GM19240 (cell line): ENCODE data around the gene SKAP2.

Experiments
- DNase-seq: peaks from one replicate; pipeline ENCODE4 v3.0.0; 2011; ENCODE audit warnings: low spot score; ENCODE audit not compliant: insufficient read length

Gene SKAP2

GRCh38 chr7:26639111-26639510, 225.3 kb downstream of the SKAP2 start:
- DNase-seq: no peak

- DNase-seq: no peak
These were observed 226.2 kb downstream of the SKAP2 start for GRCh38 chr7:26638140-26638539.

- no peak for DNase-seq
These were observed 226.8 kb downstream of the SKAP2 start for GRCh38 chr7:26637610-26638009.

GRCh38 chr7:26636808-26637207, 227.6 kb downstream of the SKAP2 start:
- no peak for DNase-seq

GRCh38 chr7:26633557-26633956, 230.8 kb downstream of the SKAP2 start:
- DNase-seq: no peak

- DNase-seq: no peak
These were observed 232.8 kb downstream of the SKAP2 start for GRCh38 chr7:26631601-26632000.

- DNase-seq: no peak
These were observed 233.3 kb downstream of the SKAP2 start for GRCh38 chr7:26630941-26631580.

- DNase-seq: no peak
These were observed 234.0 kb downstream of the SKAP2 start for GRCh38 chr7:26630361-26630760.

- DNase-seq: no peak
These were observed 234.7 kb downstream of the SKAP2 start for GRCh38 chr7:26629696-26630095.

- DNase-seq: no peak
These were observed 236.5 kb downstream of the SKAP2 start for GRCh38 chr7:26627891-26628341.

GRCh38 chr7:26627221-26627620, 237.2 kb downstream of the SKAP2 start:
- no peak for DNase-seq

GRCh38 chr7:26626687-26627086, 237.7 kb downstream of the SKAP2 start:
- DNase-seq: no peak

GRCh38 chr7:26626156-26626555, 238.2 kb downstream of the SKAP2 start:
- DNase-seq: no peak

- DNase-seq: no peak
These were observed 239.1 kb downstream of the SKAP2 start for GRCh38 chr7:26625286-26625685.

- DNase-seq: no peak
These were observed 239.6 kb downstream of the SKAP2 start for GRCh38 chr7:26624839-26625238.

- DNase-seq: no peak
These were observed 240.0 kb downstream of the SKAP2 start for GRCh38 chr7:26624431-26624830.

GRCh38 chr7:26620352-26620751, 244.0 kb downstream of the SKAP2 start:
- DNase-seq: no peak

- no peak for DNase-seq
These were observed 244.9 kb downstream of the SKAP2 start for GRCh38 chr7:26619348-26619984.

GRCh38 chr7:26618898-26619297, 245.5 kb downstream of the SKAP2 start:
- no peak for DNase-seq

GRCh38 chr7:26618449-26618848, 245.9 kb downstream of the SKAP2 start:
- no peak for DNase-seq
